SIG-M5 (cell line): ENCODE results near the gene KCNJ6.

Experiments
- DNase-seq: peaks from one replicate; lab custom pipeline; 2025; lab: John Stamatoyannopoulos, UW

KCNJ6 gene

GRCh38 chr21:37904856-37905255, 11.4 kb downstream of the KCNJ6 start:
- DNase-seq: no peak

- no peak for DNase-seq
Observed at GRCh38 chr21:37903396-37903795, 12.9 kb downstream of the KCNJ6 start.

DNA sequence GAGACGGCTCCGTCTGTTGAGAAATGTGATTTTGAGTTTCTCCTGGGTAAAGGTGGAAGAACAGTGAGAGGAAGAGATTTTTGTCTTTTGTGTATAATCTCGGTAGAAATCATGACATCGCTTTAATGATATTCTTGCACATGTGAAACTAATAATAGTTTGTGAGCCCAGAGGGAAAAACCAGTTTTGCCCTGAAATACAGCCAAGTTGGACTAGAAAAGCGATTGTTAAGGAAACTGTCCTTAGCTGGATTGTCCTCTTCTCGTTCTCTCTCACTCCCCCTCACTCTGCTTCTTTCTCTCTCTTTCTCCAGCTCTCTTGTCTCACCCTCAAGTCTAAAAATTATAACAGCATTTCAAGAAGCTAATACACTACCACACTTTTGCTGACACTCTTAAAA, 17.1 kb downstream of the KCNJ6 start:
- no peak for DNase-seq

DNA sequence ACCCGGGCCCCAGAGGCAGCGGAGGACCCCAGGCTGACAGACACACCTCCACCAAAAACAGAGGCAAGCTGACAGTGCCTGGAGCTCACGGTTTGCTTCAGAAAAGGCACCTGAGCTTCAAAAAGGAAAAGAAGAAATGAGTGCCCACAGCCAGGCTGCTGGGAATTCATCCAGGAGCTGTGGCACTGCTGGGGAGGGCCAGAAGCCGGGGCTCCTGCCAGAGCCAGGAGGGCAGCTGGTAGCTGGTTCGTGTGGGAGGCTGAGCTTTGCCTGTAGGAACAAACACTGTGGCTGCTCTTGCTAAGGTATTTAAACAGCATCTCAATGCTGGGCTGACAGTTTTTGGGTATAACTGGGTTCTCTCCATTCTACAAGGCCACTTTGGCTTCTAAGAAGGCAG, 19.5 kb downstream of the KCNJ6 start:
- DNase-seq: no peak

GRCh38 chr21:37891972-37892371, 24.3 kb downstream of the KCNJ6 start:
- DNase-seq: no peak

DNA sequence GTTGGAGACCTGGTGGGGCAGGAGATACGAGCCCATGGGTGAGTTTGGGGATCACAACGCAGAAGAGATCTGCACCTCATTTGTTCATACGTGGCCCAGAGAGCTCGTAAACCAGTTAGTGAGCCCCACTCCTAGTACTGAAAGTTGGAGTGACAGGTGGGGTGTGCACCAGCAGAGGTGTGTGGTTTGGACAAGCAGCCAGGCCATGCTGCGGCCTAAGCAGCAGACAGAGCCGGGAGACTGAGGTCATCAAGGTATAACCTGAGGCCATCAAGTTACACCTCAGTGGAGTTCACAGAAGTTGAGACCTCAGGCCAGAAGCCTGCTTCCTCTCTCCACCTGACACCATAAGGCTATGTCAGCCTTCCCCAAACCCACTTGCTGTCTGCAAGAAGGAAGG, 27.6 kb downstream of the KCNJ6 start:
- DNase-seq: no peak

- DNase-seq: no peak
Observed at GRCh38 chr21:37886726-37887299, 29.4 kb downstream of the KCNJ6 start.

- DNase-seq: no peak
Observed at GRCh38 chr21:37886120-37886519, 30.1 kb downstream of the KCNJ6 start.

- DNase-seq: no peak
Observed at GRCh38 chr21:37878946-37879660, 37.2 kb downstream of the KCNJ6 start.

- DNase-seq: no peak
Observed at GRCh38 chr21:37877888-37878684, 38.2 kb downstream of the KCNJ6 start.

DNA sequence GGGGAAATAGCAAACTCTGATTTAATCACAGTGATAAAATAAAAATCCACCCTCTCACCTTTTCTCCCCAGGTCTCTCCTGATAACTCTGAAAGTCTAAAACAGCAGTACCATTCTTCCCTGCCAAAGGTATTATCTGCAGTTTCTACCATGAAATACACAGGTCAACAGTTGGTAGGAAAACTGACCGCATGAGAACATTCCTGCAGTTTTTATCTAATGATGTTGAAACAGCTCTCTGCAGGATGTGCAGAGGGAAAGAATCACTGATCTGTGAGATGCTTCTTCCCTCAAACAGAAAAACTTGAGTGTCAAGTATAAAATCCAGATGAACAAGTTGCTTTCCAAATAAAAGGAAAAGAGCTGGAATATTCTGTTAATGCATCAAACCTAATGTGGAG, 39.1 kb downstream of the KCNJ6 start:
- no peak for DNase-seq

GRCh38 chr21:37876561-37876960, 39.7 kb downstream of the KCNJ6 start:
- DNase-seq: no peak

DNA sequence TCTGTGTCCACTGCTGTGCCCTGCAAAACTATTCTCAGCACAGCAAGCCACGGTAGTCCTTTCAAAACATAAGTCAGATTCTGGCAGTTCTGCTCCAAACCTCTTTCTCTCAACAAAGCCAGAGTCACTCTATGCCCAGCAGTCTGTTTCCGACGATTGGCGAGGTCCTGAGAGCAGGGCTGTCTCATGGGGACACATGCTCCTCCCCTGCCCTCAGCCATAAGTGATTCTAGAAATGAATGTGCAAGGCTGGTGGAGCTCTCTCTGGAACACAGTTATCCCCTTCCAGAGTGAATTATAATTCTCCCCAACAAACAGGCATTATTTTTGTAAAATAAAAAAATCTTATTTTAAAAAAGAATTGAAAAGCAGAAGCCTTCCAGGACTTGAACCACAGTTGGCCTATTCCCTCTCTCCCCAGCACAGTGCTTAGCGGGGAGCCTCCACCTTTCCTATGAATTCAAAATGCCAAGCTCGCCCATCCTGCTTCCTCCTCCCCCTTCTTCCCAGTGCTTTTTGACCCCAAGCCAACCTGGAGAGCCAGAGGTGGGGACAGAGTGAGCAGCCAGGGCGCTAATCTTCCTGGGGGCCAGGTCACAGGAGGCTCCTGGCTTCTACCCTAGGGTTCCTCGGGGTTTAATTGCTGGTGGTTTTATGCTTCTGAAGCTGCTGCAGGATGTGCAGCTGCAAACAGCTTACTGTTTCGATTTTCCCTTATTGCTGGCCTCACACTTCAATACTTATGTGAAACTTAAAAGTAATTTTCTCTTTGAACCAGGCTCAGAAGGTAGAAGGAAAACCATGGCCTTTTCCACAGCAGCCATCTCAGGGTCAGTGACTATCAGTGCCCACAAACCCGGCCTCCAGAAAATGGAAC, 41.1 kb downstream of the KCNJ6 start:
- DNase-seq: no peak

DNA sequence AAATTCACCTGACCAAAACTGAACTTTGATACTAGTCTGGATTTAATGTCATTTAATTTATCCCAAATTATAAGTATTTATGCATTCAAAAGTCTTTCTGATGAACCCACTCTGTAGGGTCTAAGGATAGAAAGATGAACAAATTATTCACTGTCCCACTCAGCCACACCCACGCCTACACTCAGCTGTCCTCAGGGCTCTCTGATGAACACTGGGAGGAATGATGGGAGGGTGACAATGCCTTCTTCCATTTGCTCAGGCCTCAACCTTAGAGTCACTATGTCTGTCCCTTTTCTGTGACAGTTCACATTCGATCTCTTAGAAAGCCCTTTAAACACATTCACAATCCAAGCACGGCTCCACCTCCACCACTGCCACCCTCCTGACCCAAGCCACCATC, 41.8 kb downstream of the KCNJ6 start:
- DNase-seq: no peak

- DNase-seq: no peak
Observed at GRCh38 chr21:37873655-37874054, 42.6 kb downstream of the KCNJ6 start.

DNA sequence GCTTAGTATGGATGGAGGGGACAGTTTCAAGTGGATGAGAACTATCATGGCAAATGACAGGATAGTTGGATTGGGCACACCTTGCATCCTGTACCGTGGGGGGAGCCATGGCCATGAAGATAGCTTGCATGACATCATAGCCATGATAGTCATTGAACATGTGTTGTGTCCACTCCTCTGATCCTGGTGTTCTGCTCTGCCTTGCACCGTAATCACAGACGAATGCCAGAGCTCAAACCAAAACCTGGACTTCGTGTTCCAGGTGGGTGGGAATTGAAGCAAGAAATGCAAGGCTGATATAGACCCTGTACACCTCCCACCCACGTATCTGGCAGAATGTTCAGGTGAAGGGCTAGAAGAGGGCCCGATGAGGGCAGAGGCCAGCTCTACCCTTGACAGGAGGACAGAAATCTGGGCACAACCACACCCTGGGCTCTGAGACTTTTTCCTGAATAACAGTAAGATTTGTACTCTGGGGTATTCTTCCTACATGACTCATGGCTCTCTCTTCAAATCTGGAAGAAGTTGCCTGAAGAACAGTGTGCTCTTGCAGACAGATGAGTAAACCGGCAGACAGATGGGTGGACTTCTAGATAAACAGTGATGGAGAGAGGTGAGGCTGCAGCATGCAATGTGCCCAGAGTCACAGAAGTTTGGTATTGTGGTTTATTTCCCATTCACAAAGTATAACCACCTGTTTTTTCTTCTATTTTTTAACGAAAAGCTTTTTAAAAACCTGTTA, 45.0 kb downstream of the KCNJ6 start:
- DNase-seq: no peak

- no peak for DNase-seq
Observed at GRCh38 chr21:37870221-37870620, 46.0 kb downstream of the KCNJ6 start.

DNA sequence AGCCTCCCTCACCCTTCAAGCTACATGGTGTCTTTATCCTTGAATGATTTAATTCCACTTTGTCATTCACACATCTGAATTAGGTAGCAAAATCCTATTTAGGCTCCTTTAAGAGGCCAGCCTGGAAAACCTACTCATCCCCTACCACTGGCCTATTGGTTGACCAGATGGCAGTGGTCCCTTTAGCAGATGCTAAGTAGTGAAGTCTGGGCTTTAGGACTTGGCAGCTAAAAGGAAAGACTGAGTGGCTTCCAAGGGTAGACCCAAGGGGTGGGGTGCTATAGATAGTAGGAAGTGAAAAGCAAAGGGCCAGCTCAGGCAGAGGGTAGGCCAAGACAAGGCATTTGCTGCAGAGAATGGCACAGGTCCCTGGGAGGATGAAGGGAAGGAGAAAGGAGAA, 46.6 kb downstream of the KCNJ6 start:
- DNase-seq: no peak

DNA sequence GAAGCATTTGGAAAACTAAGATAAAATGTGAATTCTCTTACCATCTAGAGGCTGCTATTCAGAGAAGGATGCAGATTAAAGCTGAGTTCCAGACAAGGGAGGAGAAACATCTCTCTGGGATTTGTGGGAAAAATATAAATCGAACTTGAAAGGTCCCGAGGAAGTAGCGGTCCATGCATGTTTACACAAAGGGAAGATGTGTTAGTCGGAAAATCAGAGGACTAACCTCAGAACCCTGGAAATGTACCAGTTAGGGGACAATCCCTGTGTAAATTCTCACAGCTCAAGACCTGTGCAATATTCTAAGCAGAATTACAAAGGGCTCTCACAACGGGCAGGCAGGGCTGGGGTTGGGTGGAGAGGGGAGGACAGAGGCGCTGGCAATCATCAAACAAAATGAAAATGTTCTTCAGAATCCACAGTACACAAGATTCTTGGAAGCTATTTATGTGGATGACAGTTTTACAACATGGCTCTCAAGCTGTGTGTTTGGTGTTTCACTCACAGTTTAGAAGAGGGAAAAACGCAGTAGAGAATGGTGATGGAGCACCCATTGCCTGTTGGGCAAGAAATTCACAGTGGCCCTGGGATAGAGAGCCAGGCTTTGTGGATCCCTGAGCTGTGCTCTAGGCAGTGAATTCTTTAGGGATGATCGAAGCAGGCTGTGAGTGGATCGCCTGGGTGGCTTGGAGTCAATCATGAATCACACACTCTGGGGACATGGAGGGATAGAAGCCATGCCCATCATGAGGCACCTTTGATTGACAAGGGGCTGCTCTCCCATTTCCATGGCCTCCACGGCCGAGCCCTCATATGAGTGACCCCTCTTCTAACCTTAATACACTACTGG, 47.6 kb downstream of the KCNJ6 start:
- DNase-seq: no peak

- peak; percentile 93 for DNase-seq
Observed at GRCh38 chr21:37866027-37866426, 50.2 kb downstream of the KCNJ6 start.

GRCh38 chr21:37865156-37865555, 51.1 kb downstream of the KCNJ6 start:
- no peak for DNase-seq
